AG09319 (cell line): ENCODE results near the gene KIRREL3.

Experiments
- DNase-seq: peaks from one replicate; pipeline ENCODE4 v3.0.0-alpha.2; 2010; ENCODE audit warnings: low read depth; ENCODE audit errors: extremely low read depth
- TF ChIP-seq, protein P1 (sequence below): IDR thresholded peaks from 2 replicates; pipeline ENCODE4 v1.5.1; 2011; ENCODE audit warnings: low read depth, mild to moderate bottlenecking, inconsistent platforms, low read length, moderate library complexity

KIRREL3 gene

DNA sequence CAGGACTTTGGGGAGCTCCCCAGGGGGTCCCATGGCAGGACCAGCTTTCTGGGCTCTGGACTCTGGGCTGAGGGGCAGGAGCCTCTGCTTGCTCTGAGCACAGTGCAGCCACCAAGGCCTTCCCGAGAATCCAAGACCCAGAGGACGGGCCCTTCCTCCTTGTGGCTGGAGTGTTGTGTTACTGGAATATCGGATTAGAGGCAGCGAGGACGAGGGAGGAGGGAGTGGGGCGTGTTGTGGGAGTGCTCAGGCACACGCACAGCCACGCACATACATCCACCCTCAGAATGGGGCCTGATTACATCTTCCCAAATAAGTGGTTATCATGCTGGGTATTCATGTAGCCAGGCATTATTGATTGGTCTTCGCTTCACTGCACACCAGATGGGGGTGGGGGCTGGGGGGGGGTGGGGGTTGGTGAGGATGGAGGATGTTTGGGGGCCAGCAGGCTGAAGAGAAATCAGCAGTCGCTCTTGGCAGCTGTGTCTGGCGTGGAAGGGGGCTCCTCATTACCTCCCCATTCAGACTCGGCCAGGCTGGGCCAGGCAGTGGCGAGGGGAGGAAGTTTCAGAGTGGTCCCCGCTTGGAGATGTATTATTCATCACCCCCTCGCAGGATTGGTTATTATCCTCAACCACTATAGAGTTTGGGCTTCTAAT, 524.2 kb downstream of the KIRREL3 start:
- DNase-seq, result no peak
- TF ChIP-seq, protein P1, sequence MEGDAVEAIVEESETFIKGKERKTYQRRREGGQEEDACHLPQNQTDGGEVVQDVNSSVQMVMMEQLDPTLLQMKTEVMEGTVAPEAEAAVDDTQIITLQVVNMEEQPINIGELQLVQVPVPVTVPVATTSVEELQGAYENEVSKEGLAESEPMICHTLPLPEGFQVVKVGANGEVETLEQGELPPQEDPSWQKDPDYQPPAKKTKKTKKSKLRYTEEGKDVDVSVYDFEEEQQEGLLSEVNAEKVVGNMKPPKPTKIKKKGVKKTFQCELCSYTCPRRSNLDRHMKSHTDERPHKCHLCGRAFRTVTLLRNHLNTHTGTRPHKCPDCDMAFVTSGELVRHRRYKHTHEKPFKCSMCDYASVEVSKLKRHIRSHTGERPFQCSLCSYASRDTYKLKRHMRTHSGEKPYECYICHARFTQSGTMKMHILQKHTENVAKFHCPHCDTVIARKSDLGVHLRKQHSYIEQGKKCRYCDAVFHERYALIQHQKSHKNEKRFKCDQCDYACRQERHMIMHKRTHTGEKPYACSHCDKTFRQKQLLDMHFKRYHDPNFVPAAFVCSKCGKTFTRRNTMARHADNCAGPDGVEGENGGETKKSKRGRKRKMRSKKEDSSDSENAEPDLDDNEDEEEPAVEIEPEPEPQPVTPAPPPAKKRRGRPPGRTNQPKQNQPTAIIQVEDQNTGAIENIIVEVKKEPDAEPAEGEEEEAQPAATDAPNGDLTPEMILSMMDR, result no peak

DNA sequence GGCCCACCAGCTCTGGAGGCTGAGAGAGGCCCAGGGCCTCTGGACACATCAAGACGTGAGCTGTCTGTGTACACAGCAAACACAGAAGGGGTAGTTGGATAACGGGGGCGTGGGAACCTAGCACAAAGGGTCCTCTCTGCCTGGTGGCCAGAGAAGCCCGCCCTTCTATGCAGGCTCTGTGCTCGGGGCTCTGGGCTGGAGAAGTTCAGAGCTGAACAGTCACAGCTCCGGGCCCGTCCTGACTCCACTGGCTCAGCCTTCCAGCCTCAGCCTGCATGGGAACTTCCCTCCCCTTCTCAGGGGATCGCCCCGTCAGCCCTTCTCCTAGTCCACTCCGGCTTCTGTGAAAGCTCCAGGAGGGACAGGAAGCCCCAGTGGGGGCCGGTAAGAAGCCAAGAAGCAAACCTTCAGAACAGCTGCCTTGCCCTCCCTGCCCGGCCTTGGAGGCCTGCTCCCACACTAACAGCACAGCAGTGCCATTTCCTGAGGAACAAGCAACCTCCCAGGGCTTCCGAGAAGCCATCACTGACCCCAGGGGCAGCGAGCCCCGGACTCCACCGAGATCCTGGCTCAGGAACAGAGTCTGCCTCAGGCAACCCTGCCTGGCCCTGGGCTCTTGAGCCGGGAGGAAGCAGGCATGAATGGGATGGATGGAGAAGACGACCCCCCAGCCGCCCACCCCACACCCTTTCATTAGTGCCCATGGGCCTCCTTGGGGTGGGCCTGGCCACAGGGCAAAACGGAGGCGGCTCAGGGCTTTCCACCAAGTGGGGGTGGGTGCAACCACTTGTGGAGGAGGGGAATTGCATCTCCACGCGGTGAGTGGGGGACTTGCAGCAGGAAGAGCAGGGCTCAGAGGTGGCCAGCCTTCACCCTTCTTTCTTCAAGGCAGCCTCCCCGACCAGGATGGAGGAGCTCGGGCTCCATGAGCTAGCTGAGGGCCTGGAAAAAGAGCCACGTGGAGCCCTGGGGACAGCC, 525.3 kb downstream of the KIRREL3 start:
- no peak for DNase-seq
- TF ChIP-seq, protein P1, result no peak

DNA sequence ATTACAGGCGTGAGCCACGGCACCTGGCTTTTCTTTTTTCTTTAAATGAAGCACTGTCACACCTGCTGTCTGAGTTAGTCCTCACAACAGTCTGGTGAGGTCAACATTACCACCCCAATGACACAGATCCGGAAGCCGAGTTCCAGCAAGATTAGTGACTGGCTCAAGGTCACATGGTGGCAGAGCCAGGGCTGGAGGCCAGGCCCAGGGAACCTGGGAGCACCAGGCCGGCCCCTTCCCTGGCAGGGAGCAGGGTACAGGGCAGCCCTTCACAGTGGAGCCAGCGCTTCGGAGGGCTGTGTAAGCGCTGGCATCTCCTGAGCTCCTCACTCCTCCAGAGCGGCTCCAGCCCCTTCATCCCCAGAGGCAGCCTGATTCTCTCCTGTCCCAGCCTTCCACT, 526.4 kb downstream of the KIRREL3 start:
- TF ChIP-seq, protein P1, result no peak
- DNase-seq, result no peak

DNA sequence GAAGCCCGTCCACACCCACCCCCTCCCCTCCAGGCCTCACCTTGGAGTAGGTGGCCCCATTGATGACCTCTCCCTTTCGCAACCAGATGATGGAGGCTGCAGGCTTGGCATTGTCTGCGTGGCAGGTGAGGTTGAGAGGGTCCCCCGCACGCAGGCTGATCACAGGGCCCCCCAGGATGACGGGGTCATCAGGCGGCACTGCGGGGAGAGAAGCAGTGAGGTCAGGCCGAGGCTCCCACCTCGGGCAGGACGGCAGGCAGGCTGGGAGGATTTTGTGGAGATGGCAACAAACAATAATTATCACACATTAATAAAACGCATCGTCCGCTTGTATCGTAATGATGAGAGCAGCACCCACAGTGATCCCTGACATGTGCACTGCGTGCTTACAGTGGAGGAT, 527.3 kb downstream of the KIRREL3 start:
- TF ChIP-seq, protein P1, result no peak
- DNase-seq, result no peak

DNA sequence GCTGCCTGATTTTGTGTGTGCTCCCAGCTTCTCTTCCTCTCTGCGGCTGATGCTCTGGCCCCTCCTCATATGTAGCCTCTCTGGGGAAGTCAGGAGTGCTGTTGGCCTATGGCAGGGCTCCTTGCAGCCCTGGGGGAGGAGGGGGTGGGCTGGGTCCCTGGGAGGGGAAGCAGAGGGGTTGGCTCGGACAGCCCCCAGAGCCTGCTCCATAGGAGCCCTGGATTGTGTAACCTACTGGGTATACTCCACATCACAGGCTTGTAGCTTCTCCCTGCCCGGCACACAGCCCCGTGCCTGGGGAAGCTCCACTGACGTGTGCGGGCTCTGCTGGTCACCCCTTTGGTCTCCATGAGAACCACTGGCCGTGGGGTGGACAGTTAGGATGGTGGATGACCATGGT, 531.3 kb downstream of the KIRREL3 start:
- TF ChIP-seq, protein P1, result no peak
- DNase-seq, result no peak

DNA sequence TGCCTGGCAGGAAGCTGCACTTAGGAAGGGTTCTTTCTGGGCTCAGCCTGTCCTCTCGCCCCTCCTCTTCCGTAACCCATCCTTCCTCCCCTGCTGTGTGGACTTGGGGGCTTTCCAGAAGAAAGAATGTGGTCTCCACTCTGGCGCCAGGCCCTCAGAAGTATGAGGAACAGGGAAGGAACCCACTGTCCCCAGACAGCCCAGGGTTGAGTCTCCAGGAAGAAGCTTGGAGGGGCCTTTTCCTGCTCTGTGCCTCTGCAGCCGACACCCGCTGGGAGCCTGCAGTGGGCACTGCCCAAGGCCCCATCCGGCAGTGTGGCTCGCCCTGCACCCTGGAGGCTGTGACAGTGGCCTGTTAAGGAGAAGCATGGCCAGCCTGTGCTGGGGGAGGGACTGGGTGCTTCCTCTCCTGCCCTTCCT, 532.5 kb downstream of the KIRREL3 start:
- DNase-seq, result no peak
- TF ChIP-seq, protein P1, result no peak

DNA sequence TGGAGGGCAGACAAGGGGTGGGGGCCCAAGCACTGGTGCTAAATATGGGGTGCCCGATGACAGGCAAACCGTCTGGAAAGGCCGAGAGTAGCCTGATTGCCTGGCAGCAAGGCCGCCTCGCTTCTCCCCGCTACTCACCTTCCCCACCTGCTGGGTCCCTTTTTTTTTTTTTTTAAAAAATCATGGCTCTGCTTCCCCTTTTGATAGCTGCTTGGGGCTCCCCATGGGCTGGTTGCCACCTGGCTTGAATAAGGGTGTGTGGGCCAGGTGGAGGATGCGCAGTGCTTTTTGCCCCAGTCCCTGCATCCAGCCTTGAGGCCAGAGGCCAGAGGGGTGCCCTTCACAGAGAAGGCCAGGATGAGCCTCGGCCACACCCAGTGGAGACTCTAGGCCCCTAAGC, 533.1 kb downstream of the KIRREL3 start:
- TF ChIP-seq, protein P1, result no peak
- no peak for DNase-seq
